GM18873 (cell line): ENCODE measurements around the gene MYH11.
"Not testable (repeated sequence)": the region's sequence is repeated elsewhere in the genome, so short reads cannot be mapped to it uniquely, and the experiment has no call there.

Source experiments
- ATAC-seq: cut with Tn5 transposase; IDR thresholded peaks from one replicate; pipeline ENCODE4 v1.9.1; 2021; ENCODE audit warnings: mild to moderate bottlenecking, moderate library complexity, moderate number of reproducible peaks; ENCODE audit not compliant: unreplicated experiment, low FRiP score

MYH11 gene

GRCh38 chr16:15757630-15758251 lies 99.1 kb downstream of the MYH11 start:
- no peak for ATAC-seq

- ATAC-seq: no peak
Measured at GRCh38 chr16:15757077-15757386, 99.8 kb downstream of the MYH11 start.

GRCh38 chr16:15754821-15755534 lies 101.8 kb downstream of the MYH11 start:
- ATAC-seq: no peak

- ATAC-seq: no peak
Measured at GRCh38 chr16:15752717-15753488, 103.9 kb downstream of the MYH11 start.

- no peak for ATAC-seq
Measured at GRCh38 chr16:15751940-15752339, 104.9 kb downstream of the MYH11 start.

- ATAC-seq: no peak
Measured at GRCh38 chr16:15749985-15750384, 106.8 kb downstream of the MYH11 start.

- ATAC-seq: no peak
Measured at GRCh38 chr16:15749371-15749770, 107.5 kb downstream of the MYH11 start.

GRCh38 chr16:15748654-15749053 lies 108.2 kb downstream of the MYH11 start:
- no peak for ATAC-seq

- no peak for ATAC-seq
Measured at GRCh38 chr16:15747937-15748336, 108.9 kb downstream of the MYH11 start.

GRCh38 chr16:15746332-15746731 lies 110.5 kb downstream of the MYH11 start:
- ATAC-seq: no peak

- no peak for ATAC-seq
Measured at GRCh38 chr16:15743657-15744056, 113.2 kb downstream of the MYH11 start.

GRCh38 chr16:15742716-15743115 lies 114.1 kb downstream of the MYH11 start:
- no peak for ATAC-seq

GRCh38 chr16:15741207-15741871 lies 115.5 kb downstream of the MYH11 start:
- ATAC-seq: no peak

- no peak for ATAC-seq
Measured at GRCh38 chr16:15739950-15740349, 116.9 kb downstream of the MYH11 start.

- ATAC-seq: no peak
Measured at GRCh38 chr16:15739464-15739863, 117.4 kb downstream of the MYH11 start.

- ATAC-seq: no peak
Measured at GRCh38 chr16:15737140-15737644, 119.6 kb downstream of the MYH11 start.

- ATAC-seq: no peak
Measured at GRCh38 chr16:15736529-15736928, 120.3 kb downstream of the MYH11 start.

GRCh38 chr16:15735610-15736009 lies 121.2 kb downstream of the MYH11 start:
- no peak for ATAC-seq

GRCh38 chr16:15732416-15732815 lies 124.4 kb downstream of the MYH11 start:
- no peak for ATAC-seq

GRCh38 chr16:15729152-15729551 lies 127.7 kb downstream of the MYH11 start:
- no peak for ATAC-seq

GRCh38 chr16:15727697-15728096 lies 129.1 kb downstream of the MYH11 start:
- ATAC-seq: not testable (repeated sequence)
